Mesenchymal stem cell (in vitro differentiated cells and primary cell): Measurements from ENCODE around the gene IL4I1.

Source experiments
- DNase-seq: peaks from one replicate; pipeline ENCODE4 v3.0.0-alpha.2; 2013
- H2AFZ ChIP-seq: one replicate; pipeline ENCODE4 v1.6.1; 2013; ENCODE audit warnings: low read depth, mild to moderate bottlenecking, control low read depth, inconsistent platforms, low read length, moderate library complexity
- H2AK5ac ChIP-seq: 2 replicates; pipeline ENCODE4 v1.6.1; 2013; ENCODE audit warnings: low read length, moderate library complexity, mild to moderate bottlenecking, inconsistent platforms; ENCODE audit not compliant: severe bottlenecking
- H2BK120ac ChIP-seq: one replicate; pipeline ENCODE4 v1.6.1; 2013; ENCODE audit warnings: low read depth, mild to moderate bottlenecking, inconsistent platforms, low read length, moderate library complexity
- H2BK12ac ChIP-seq, 2 experiments: one replicate each; pipeline ENCODE4 v1.6.1; 2013; ENCODE audit warnings: inconsistent platforms in 2 of 2, low read length in 2 of 2, mild to moderate bottlenecking in 2 of 2, moderate library complexity in 2 of 2, control low read depth in 1 of 2
- H2BK15ac ChIP-seq: one replicate; pipeline ENCODE4 v1.6.1; 2013; ENCODE audit warnings: mild to moderate bottlenecking, low read depth, inconsistent platforms; ENCODE audit not compliant: poor library complexity, severe bottlenecking
- H2BK5ac ChIP-seq: 2 replicates; pipeline ENCODE4 v1.6.1; 2013; ENCODE audit warnings: low read depth, mild to moderate bottlenecking, low read length, control low read depth, inconsistent platforms; ENCODE audit not compliant: poor library complexity, severe bottlenecking
- H3K14ac ChIP-seq, 2 experiments: one replicate each; pipeline ENCODE4 v1.6.1; 2013; ENCODE audit warnings: inconsistent platforms in 2 of 2, low read length in 2 of 2, control low read depth in 1 of 2, mild to moderate bottlenecking in 1 of 2, moderate library complexity in 1 of 2
- H3K18ac ChIP-seq, 2 experiments: one replicate each; pipeline ENCODE4 v1.6.1; 2013; ENCODE audit warnings: inconsistent platforms in 2 of 2, low read length in 2 of 2, control low read depth in 1 of 2, low read depth in 1 of 2, mild to moderate bottlenecking in 1 of 2
- H3K23ac ChIP-seq, 2 experiments: one replicate each; pipeline ENCODE4 v1.6.1; 2013; ENCODE audit warnings: inconsistent platforms in 2 of 2, low read length in 2 of 2, mild to moderate bottlenecking in 2 of 2, moderate library complexity in 2 of 2, control low read depth in 1 of 2
- H3K27ac ChIP-seq: 2 replicates; pipeline ENCODE4 v1.5.1; 2013; ENCODE audit warnings: mild to moderate bottlenecking, moderate library complexity, low read length, control low read depth, inconsistent platforms; ENCODE audit not compliant: poor library complexity, severe bottlenecking
- H3K27me3 ChIP-seq, 2 experiments: 2 replicates each; pipeline versions ENCODE4 v1.6.1 to v1.7.0; 2013; ENCODE audit warnings: low read length in 2 of 2, mild to moderate bottlenecking in 2 of 2, moderate library complexity in 2 of 2, control low read depth in 1 of 2, inconsistent platforms in 1 of 2; ENCODE audit not compliant: control insufficient read depth in 1 of 2, insufficient read depth in 1 of 2
- H3K36me3 ChIP-seq, 2 experiments: 2 replicates each; pipeline versions ENCODE4 v1.6.1 to v1.7.0; 2013; ENCODE audit warnings: low read length in 2 of 2, control low read depth in 1 of 2, inconsistent platforms in 1 of 2, low read depth in 1 of 2, mild to moderate bottlenecking in 1 of 2; ENCODE audit not compliant: insufficient read depth in 2 of 2, control insufficient read depth in 1 of 2
- H3K4ac ChIP-seq, 2 experiments: one replicate each; pipeline ENCODE4 v1.6.1; 2013; ENCODE audit warnings: inconsistent platforms in 2 of 2, low read length in 2 of 2, mild to moderate bottlenecking in 2 of 2, moderate library complexity in 2 of 2, control low read depth in 1 of 2, low read depth in 1 of 2
- H3K4me1 ChIP-seq: 2 replicates; pipeline ENCODE4 v1.6.1; 2013; ENCODE audit warnings: low read depth, low read length, control low read depth; ENCODE audit not compliant: control insufficient read depth, insufficient read depth
- H3K4me2 ChIP-seq: 2 replicates; pipeline ENCODE4 v1.6.1; 2013; ENCODE audit warnings: low read length, mild to moderate bottlenecking, inconsistent platforms; ENCODE audit not compliant: poor library complexity, severe bottlenecking
- H3K4me3 ChIP-seq, 2 experiments: 2 replicates each; pipeline versions ENCODE4 v1.5.1 to v1.7.0; 2013; ENCODE audit warnings: low read length in 2 of 2, mild to moderate bottlenecking in 2 of 2, control low read depth in 1 of 2, low read depth in 1 of 2; ENCODE audit not compliant: insufficient read depth in 1 of 2
- H3K79me1 ChIP-seq: replicated peaks from 2 replicates; pipeline ENCODE4 v1.6.1; 2013; ENCODE audit warnings: mild to moderate bottlenecking, control low read depth, low read length, inconsistent platforms; ENCODE audit not compliant: poor library complexity, severe bottlenecking
- H3K9ac ChIP-seq: 2 replicates; pipeline ENCODE4 v1.7.0; 2013; ENCODE audit warnings: mild to moderate bottlenecking, low read length, moderate library complexity
- H3K9me3 ChIP-seq: 2 replicates; pipeline ENCODE4 v1.7.0; 2013; ENCODE audit warnings: mild to moderate bottlenecking, low read length; ENCODE audit not compliant: control insufficient read depth
- H4K8ac ChIP-seq: one replicate; pipeline ENCODE4 v1.6.1; 2013; ENCODE audit warnings: inconsistent platforms, mild to moderate bottlenecking, low read length, moderate library complexity
- H4K91ac ChIP-seq: one replicate; pipeline ENCODE4 v1.6.1; 2013; ENCODE audit warnings: mild to moderate bottlenecking, low read length, inconsistent platforms
- WGBS: methylation state at CpG from one replicate; pipeline ENCODE4 v1.1.7; 2013; ENCODE audit warnings: mixed read lengths; 5-methylcytosine and 5-hydroxymethylcytosine counted together

IL4I1 gene

GRCh38 chr19:49908480-49909420, 12.1 kb upstream of the IL4I1 start:
- Histone ChIP-seq H2AK5ac (no peak overlapping the region), H3K4me2 (no peak overlapping the region), H3K14ac (no peak overlapping the region), H2BK15ac (no peak overlapping the region), H3K4me3 (no peak overlapping the region), H4K91ac (no peak overlapping the region), H3K4ac (no peak overlapping the region), H3K27ac (no peak overlapping the region), H3K23ac (no peak overlapping the region), H2BK12ac (no peak overlapping the region), H2AFZ (no peak overlapping the region), H3K36me3 (peaks cover 51 to 58% of the 10 kb centered on the region in 2 experiments), H3K79me1 (peaks cover 41% of the 10 kb centered on the region), H3K4me1 (peaks cover 4% of the 10 kb centered on the region), H3K9ac (no peak overlapping the region), H3K9me3 (no peaks in the 10 kb centered on the region), H2BK120ac (no peak overlapping the region), H2BK5ac (no peak overlapping the region), H3K18ac (no peak overlapping the region), H3K27me3 (no peaks in the 10 kb centered on the region), H4K8ac (no peak overlapping the region)
- no peak for DNase-seq
- WGBS = 99% methylated on average over 37 of the region's 37 CpGs

- H3K4me3 ChIP-seq = no peak overlapping the region
- no peak overlapping the region for H3K23ac ChIP-seq
- H3K9me3 ChIP-seq = no peaks in the 10 kb centered on the region
- no peak overlapping the region for H2AFZ ChIP-seq
- H4K8ac ChIP-seq = no peak overlapping the region
- no peak overlapping the region for H3K14ac ChIP-seq
- peaks cover 37% of the 10 kb centered on the region for H3K79me1 ChIP-seq
- no peak overlapping the region for H2BK12ac ChIP-seq
- peaks cover 43 to 49% of the 10 kb centered on the region in 2 experiments for H3K36me3 ChIP-seq
- H2BK5ac ChIP-seq = no peak overlapping the region
- H2BK120ac ChIP-seq = no peak overlapping the region
- H4K91ac ChIP-seq = no peak overlapping the region
- no peak overlapping the region for H2AK5ac ChIP-seq
- peaks cover 4% of the 10 kb centered on the region for H3K4me1 ChIP-seq
- no peak overlapping the region for H3K18ac ChIP-seq
- H2BK15ac ChIP-seq = no peak overlapping the region
- WGBS = 98% methylated on average over 23 of the region's 23 CpGs
- no peak overlapping the region for H3K4me2 ChIP-seq
- DNase-seq = no peak
- H3K9ac ChIP-seq = no peak overlapping the region
- H3K27ac ChIP-seq = no peak overlapping the region
- H3K27me3 ChIP-seq = no peaks in the 10 kb centered on the region
- no peak overlapping the region for H3K4ac ChIP-seq
These were observed 11.2 kb upstream of the IL4I1 start for GRCh38 chr19:49907745-49908446.

- Histone ChIP-seq H2BK15ac (no peak overlapping the region), H3K79me1 (peaks cover 32% of the 10 kb centered on the region), H4K91ac (peak overlapping the region; percentile 44), H3K14ac (no peak overlapping the region), H3K4me1 (peaks cover 4% of the 10 kb centered on the region), H2BK5ac (no peak overlapping the region), H2BK12ac (no peak overlapping the region), H3K27me3 (no peaks in the 10 kb centered on the region), H4K8ac (no peak overlapping the region), H3K9me3 (no peaks in the 10 kb centered on the region), H3K23ac (no peak overlapping the region), H3K36me3 (peaks cover 37 to 43% of the 10 kb centered on the region in 2 experiments), H3K4me3 (no peak overlapping the region), H3K27ac (no peak overlapping the region), H2AFZ (no peak overlapping the region), H3K18ac (no peak overlapping the region), H3K4ac (no peak overlapping the region), H3K4me2 (no peak overlapping the region), H2BK120ac (no peak overlapping the region), H2AK5ac (no peak overlapping the region), H3K9ac (no peak overlapping the region)
- 96% methylated on average over 16 of the region's 16 CpGs for WGBS
- DNase-seq = no peak
These were observed 10.3 kb upstream of the IL4I1 start for GRCh38 chr19:49906879-49907564.

- no peak overlapping the region for H2BK15ac ChIP-seq
- H2AK5ac ChIP-seq = no peak overlapping the region
- no peak overlapping the region for H2BK120ac ChIP-seq
- no peak overlapping the region for H3K14ac ChIP-seq
- peaks cover 21% of the 10 kb centered on the region for H3K79me1 ChIP-seq
- no peak overlapping the region for H2BK12ac ChIP-seq
- WGBS = 93% methylated on average over 6 of the region's 6 CpGs
- H3K4me1 ChIP-seq = peaks cover 2% of the 10 kb centered on the region
- DNase-seq = no peak
- no peaks in the 10 kb centered on the region for H3K9me3 ChIP-seq
- no peaks in the 10 kb centered on the region for H3K27me3 ChIP-seq
- H3K36me3 ChIP-seq = peaks cover 27 to 28% of the 10 kb centered on the region in 2 experiments
- no peak overlapping the region for H2BK5ac ChIP-seq
- no peak overlapping the region for H4K91ac ChIP-seq
- no peak overlapping the region for H3K23ac ChIP-seq
- no peak overlapping the region for H3K9ac ChIP-seq
- H3K4me2 ChIP-seq = no peak overlapping the region
- H3K4me3 ChIP-seq = no peak overlapping the region
- no peak overlapping the region for H3K4ac ChIP-seq
- H3K27ac ChIP-seq = no peak overlapping the region
- H4K8ac ChIP-seq = no peak overlapping the region
- no peak overlapping the region for H3K18ac ChIP-seq
- H2AFZ ChIP-seq = no peak overlapping the region
These were observed 7.4 kb upstream of the IL4I1 start for GRCh38 chr19:49904136-49904535.
